Measurements from ENCODE around the gene VTCN1. TPM values are rescaled to one million over a fixed set of nuclear protein-coding genes. Genes with fewer than 3 reads are reported as not detected.

The VTCN1 gene
- polyA plus RNA-seq, 3 donors = not detected

DNA sequence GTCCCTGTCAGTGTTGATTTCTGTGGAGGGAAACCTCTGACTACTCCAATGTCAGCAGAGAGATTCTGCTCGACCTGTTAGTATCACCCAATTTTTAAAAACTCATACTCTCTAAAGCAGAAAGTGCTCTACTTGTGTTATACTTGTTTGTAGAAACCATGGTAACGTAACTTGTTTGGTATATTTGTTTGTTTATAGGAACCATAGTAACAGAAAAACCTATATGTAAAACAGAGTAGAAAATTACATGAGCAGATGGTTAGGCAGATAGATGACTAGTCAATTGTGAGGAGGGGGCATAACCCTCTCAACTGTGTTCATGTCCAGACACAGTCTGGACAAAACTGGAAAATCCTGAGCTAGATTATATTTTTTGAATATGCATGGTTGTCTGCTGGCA is 95.8 kb downstream of the VTCN1 start:
- intact Hi-C loops (cut with micrococcal nuclease) = no loop called here

DNA sequence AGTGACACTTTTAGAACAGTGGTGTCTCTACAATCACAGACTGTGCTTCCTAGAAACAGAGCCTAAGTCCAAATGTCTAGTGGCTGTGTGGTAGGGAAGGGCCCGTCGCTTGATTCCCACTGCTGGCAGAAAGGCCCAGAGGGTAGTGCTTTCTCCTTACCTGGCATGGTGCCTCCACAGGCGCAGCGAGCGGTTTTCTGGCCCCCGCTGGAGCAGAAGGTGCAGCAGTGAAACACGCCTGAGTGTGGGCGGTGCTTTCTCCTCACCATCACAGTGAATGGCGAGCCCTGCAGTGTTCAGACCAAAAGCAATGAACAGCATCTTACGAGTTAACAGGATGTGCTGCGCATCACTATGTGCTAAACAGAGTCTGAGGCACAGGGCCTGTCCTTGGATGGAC is 97.5 kb downstream of the VTCN1 start:
- Mint-ChIP-seq H3K4me1 (no peaks in the 10 kb centered on the region), H3K36me3 (peaks cover 3 to 6% of the 10 kb centered on the region in 2 donors), H3K27me3 (ENCODE audit: low read depth in 3 of 3) (no peaks in the 10 kb centered on the region), H3K9me3 (no peaks in the 10 kb centered on the region), H3K27ac (peak overlapping the region in 1 of 7 donors; percentile 9), H3K4me3 (no peak overlapping the region)
- intact Hi-C loops (cut with micrococcal nuclease) = no loop called here
- Histone ChIP-seq H3K9me3 (replicated peaks in 1 of 2; ENCODE audit: control insufficient read depth in 1 of 2, insufficient read depth in 1 of 2, low read length in 2 of 2) (no peaks in the 10 kb centered on the region), H3K79me2 (ENCODE audit: insufficient read depth, low read length) (no peaks in the 10 kb centered on the region), H3K4me2 (replicated peaks; ENCODE audit: extremely low read depth, low read length, poor library complexity, severe bottlenecking) (no peak overlapping the region), H3K27me3 (ENCODE audit: control insufficient read depth in 2 of 2, insufficient read depth in 2 of 2, low read length in 2 of 2) (no peaks in the 10 kb centered on the region), H2AFZ (ENCODE audit: insufficient read depth, low read depth, low read length, poor library complexity, severe bottlenecking) (no peak overlapping the region), H3K4me1 (ENCODE audit: control insufficient read depth in 1 of 2, insufficient read depth in 2 of 2, low read length in 2 of 2) (no peaks in the 10 kb centered on the region), H3K9ac (ENCODE audit: insufficient read depth, low read length, poor library complexity, severe bottlenecking) (no peak overlapping the region), H3K4me3 (replicated peaks in 1 of 3; ENCODE audit: low read depth in 2 of 3, low read length in 3 of 3) (no peak overlapping the region), H4K20me1 (ENCODE audit: insufficient read depth, low read length) (no peaks in the 10 kb centered on the region), H3K36me3 (replicated peaks in 1 of 2; ENCODE audit: control insufficient read depth in 1 of 2, insufficient read depth in 2 of 2, low read length in 2 of 2) (no peaks in the 10 kb centered on the region), H3K27ac (ENCODE audit: low read depth in 1 of 2, low read length in 2 of 2) (no peak overlapping the region)
- no peak for DNase-seq
- TF ChIP-seq, protein P1, sequence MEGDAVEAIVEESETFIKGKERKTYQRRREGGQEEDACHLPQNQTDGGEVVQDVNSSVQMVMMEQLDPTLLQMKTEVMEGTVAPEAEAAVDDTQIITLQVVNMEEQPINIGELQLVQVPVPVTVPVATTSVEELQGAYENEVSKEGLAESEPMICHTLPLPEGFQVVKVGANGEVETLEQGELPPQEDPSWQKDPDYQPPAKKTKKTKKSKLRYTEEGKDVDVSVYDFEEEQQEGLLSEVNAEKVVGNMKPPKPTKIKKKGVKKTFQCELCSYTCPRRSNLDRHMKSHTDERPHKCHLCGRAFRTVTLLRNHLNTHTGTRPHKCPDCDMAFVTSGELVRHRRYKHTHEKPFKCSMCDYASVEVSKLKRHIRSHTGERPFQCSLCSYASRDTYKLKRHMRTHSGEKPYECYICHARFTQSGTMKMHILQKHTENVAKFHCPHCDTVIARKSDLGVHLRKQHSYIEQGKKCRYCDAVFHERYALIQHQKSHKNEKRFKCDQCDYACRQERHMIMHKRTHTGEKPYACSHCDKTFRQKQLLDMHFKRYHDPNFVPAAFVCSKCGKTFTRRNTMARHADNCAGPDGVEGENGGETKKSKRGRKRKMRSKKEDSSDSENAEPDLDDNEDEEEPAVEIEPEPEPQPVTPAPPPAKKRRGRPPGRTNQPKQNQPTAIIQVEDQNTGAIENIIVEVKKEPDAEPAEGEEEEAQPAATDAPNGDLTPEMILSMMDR (IDR thresholded peaks at IDR 0.05) = no peak
- WGBS (ENCODE audit: insufficient coverage) = over 99% methylated on average over 9 of the region's 11 CpGs

More for the DNA sequence above, 95.8 kb downstream of the VTCN1 start:
- H4K20me1 ChIP-seq (ENCODE audit: insufficient read depth, low read length) = no peaks in the 10 kb centered on the region
- no peaks in the 10 kb centered on the region for H3K4me1 Mint-ChIP-seq
- no peak for DNase-seq
- peaks cover 2 to 3% of the 10 kb centered on the region in 2 donors for H3K36me3 Mint-ChIP-seq
- no peaks in the 10 kb centered on the region for H3K9me3 Mint-ChIP-seq
- H3K27ac ChIP-seq (ENCODE audit: low read depth in 1 of 2, low read length in 2 of 2) = no peak overlapping the region
- H3K27me3 Mint-ChIP-seq (ENCODE audit: low read depth in 3 of 3) = no peaks in the 10 kb centered on the region
- H3K9ac ChIP-seq (ENCODE audit: insufficient read depth, low read length, poor library complexity, severe bottlenecking) = no peak overlapping the region
- H3K4me2 ChIP-seq (replicated peaks; ENCODE audit: extremely low read depth, low read length, poor library complexity, severe bottlenecking) = no peak overlapping the region
- H3K36me3 ChIP-seq (replicated peaks in 1 of 2; ENCODE audit: control insufficient read depth in 1 of 2, insufficient read depth in 2 of 2, low read length in 2 of 2) = no peaks in the 10 kb centered on the region
- no peaks in the 10 kb centered on the region for H3K9me3 ChIP-seq (replicated peaks in 1 of 2; ENCODE audit: control insufficient read depth in 1 of 2, insufficient read depth in 1 of 2, low read length in 2 of 2)
- no CpG with 5 or more reads among the region's 2 CpGs for WGBS (ENCODE audit: insufficient coverage)
- H3K27ac Mint-ChIP-seq = no peak overlapping the region
- TF ChIP-seq, protein P1 (IDR thresholded peaks at IDR 0.05) = no peak
- H2AFZ ChIP-seq (ENCODE audit: insufficient read depth, low read depth, low read length, poor library complexity, severe bottlenecking) = no peak overlapping the region
- no peak overlapping the region for H3K4me3 Mint-ChIP-seq
- no peaks in the 10 kb centered on the region for H3K4me1 ChIP-seq (ENCODE audit: control insufficient read depth in 1 of 2, insufficient read depth in 2 of 2, low read length in 2 of 2)
- no peaks in the 10 kb centered on the region for H3K27me3 ChIP-seq (ENCODE audit: control insufficient read depth in 2 of 2, insufficient read depth in 2 of 2, low read length in 2 of 2)
- H3K79me2 ChIP-seq (ENCODE audit: insufficient read depth, low read length) = no peaks in the 10 kb centered on the region
- H3K4me3 ChIP-seq (replicated peaks in 1 of 3; ENCODE audit: low read depth in 2 of 3, low read length in 3 of 3) = no peak overlapping the region
